Skeletal muscle satellite cell (primary cell): ENCODE data around the gene NTSR1.
A peak's percentile ranks its signal among the peaks of the same experiment; 100 is the strongest.

Experiments used
- H3K27me3 ChIP-seq: 2 replicates; pipeline ENCODE4 v1.7.0; 2013; ENCODE audit warnings: low read length; ENCODE audit not compliant: control insufficient read depth, insufficient read depth
- H3K36me3 ChIP-seq: 2 replicates; pipeline ENCODE4 v1.7.0; 2013; ENCODE audit warnings: mild to moderate bottlenecking, control low read depth, low read length; ENCODE audit not compliant: insufficient read depth
- H3K4me1 ChIP-seq: 2 replicates; pipeline ENCODE4 v1.7.0; 2013; ENCODE audit warnings: low read length; ENCODE audit not compliant: control insufficient read depth, insufficient read depth
- H3K4me2 ChIP-seq: 2 replicates; pipeline ENCODE4 v1.7.0; 2013; ENCODE audit warnings: mild to moderate bottlenecking, low read length
- H3K4me3 ChIP-seq: 2 replicates; pipeline ENCODE4 v1.7.0; 2013; ENCODE audit warnings: low read length
- H3K9ac ChIP-seq: 2 replicates; pipeline ENCODE4 v1.7.0; 2013; ENCODE audit warnings: mild to moderate bottlenecking, low read depth, low read length, moderate library complexity
- H3K9me3 ChIP-seq: replicated peaks from 2 replicates; pipeline ENCODE4 v1.7.0; 2013; ENCODE audit warnings: mild to moderate bottlenecking, control low read depth, low read length

Gene NTSR1

DNA sequence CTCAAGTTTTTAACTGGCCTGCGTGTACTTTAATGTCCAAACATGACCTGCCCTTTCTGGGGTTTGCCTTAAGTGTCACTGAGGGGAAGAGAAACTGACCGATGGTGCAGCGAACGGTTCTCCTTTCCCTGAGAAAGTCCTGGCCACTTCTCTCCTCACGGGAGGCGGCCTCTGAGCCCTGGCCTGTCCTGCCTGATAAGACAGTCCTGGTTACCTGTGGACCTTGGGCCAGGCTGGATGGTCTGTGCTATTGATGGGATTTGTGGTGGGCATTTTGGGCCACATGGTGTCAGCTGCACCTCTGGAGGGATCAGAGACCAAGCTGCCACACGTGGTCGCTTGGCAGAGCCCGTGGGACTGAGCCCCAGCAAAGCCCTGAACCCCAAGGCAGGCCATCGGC lies 11.6 kb upstream of the NTSR1 start:
- Histone ChIP-seq H3K9ac (no peak overlapping the region), H3K4me1 (no peaks in the 10 kb centered on the region), H3K4me3 (no peak overlapping the region), H3K36me3 (no peaks in the 10 kb centered on the region), H3K9me3 (no peaks in the 10 kb centered on the region), H3K27me3 (peaks cover 63% of the 10 kb centered on the region), H3K4me2 (no peak overlapping the region)

DNA sequence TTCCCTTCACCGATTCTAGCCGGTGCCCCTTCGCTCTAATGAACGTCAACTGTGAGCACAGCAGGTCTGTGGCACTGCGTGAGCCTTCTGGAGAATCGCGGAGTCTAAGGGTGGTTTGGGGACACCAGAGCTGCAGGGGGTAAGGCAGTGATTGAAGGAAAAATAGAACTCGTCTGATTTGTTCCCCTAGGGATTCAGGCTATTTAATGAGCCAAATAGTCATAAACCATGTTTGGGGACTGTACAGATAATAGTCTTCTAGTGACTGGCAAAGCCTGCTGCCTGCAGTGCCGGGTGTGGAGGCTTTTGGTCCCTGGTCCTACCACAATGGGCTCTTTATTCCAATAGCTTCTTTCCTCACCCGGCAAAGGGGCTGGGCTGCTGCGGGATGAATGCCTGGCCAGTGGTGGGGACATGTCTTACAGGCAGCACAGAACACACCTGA lies 11.1 kb upstream of the NTSR1 start:
- H3K4me1 ChIP-seq, result no peaks in the 10 kb centered on the region
- H3K4me2 ChIP-seq, result no peak overlapping the region
- no peak overlapping the region for H3K9ac ChIP-seq

DNA sequence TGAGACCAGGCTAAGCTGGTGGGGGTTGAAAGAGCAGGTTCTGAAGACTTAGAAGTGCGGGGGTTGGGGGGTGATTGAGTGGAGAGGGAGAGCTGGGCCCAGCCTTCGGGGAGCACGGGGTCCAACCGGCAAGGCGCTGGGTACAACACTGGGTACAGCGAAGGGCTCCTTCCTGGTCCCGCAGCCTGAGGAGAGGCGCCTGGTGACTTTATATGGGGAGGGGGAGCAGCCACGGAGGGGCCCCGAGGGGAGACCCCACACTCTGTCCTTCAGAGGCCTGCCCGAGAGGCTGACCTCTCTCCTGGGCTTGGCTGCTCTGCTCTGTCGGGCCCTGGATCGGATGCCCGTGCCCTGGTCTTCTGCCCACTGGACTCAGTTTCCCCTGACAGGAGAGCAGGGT lies 10.4 kb upstream of the NTSR1 start:
- Histone ChIP-seq H3K4me2 (no peak overlapping the region), H3K36me3 (no peaks in the 10 kb centered on the region), H3K27me3 (peaks cover 52% of the 10 kb centered on the region), H3K9me3 (no peaks in the 10 kb centered on the region), H3K9ac (no peak overlapping the region), H3K4me1 (peaks cover 4% of the 10 kb centered on the region), H3K4me3 (no peak overlapping the region)

More for the DNA sequence above, 11.1 kb upstream of the NTSR1 start:
- Histone ChIP-seq H3K4me3 (no peak overlapping the region), H3K36me3 (no peaks in the 10 kb centered on the region), H3K9me3 (no peaks in the 10 kb centered on the region), H3K27me3 (peaks cover 59% of the 10 kb centered on the region)

DNA sequence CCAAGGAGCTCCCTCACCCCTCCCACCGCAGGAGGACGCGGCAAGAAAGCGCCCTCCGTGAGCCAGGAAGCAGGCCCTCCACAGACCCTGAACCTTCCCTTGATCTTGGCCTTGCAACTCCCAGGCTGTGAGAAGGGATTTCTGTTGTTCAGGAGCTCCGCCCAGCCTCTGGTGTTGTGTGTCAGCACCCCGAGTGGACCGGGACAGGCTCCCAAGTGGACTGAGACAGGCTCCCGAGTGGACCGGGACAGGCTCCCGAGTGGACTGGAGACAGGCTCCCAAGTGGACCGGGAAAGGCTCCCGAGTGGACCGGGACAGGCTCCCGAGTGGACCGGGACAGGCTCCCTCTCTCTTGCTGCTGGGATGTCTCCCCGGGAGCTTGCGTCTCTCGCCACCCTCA lies 9.3 kb upstream of the NTSR1 start:
- H3K36me3 ChIP-seq, result no peaks in the 10 kb centered on the region
- H3K27me3 ChIP-seq, result peaks cover 42% of the 10 kb centered on the region

DNA sequence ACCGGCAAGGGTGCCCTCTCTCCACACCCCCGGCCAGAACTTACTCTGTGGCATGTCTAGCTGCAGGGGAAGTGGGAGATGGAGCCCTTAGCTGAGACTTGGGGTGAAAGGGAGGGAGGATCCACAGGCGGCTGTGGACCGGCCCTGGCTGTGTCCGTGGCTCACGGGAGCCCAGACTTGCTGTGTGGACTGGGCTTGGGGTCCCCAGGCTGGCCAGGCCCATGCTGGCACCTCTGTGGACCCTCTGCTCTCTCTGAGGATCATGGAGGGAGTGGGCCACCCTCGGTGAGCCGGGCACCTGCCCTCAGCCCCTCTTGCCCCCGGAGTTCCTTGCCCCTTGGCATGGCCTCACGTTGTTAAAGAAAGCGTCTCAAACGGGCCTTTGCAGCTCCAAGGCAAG lies 8.9 kb upstream of the NTSR1 start:
- Histone ChIP-seq H3K9me3 (no peaks in the 10 kb centered on the region), H3K4me3 (no peak overlapping the region), H3K27me3 (peaks cover 37% of the 10 kb centered on the region), H3K36me3 (no peaks in the 10 kb centered on the region), H3K4me1 (peaks cover 18% of the 10 kb centered on the region), H3K9ac (no peak overlapping the region), H3K4me2 (no peak overlapping the region)

More for the DNA sequence above, 9.3 kb upstream of the NTSR1 start:
- no peak overlapping the region for H3K9ac ChIP-seq
- H3K9me3 ChIP-seq, result no peaks in the 10 kb centered on the region
- peaks cover 14% of the 10 kb centered on the region for H3K4me1 ChIP-seq
- no peak overlapping the region for H3K4me2 ChIP-seq
- no peak overlapping the region for H3K4me3 ChIP-seq

DNA sequence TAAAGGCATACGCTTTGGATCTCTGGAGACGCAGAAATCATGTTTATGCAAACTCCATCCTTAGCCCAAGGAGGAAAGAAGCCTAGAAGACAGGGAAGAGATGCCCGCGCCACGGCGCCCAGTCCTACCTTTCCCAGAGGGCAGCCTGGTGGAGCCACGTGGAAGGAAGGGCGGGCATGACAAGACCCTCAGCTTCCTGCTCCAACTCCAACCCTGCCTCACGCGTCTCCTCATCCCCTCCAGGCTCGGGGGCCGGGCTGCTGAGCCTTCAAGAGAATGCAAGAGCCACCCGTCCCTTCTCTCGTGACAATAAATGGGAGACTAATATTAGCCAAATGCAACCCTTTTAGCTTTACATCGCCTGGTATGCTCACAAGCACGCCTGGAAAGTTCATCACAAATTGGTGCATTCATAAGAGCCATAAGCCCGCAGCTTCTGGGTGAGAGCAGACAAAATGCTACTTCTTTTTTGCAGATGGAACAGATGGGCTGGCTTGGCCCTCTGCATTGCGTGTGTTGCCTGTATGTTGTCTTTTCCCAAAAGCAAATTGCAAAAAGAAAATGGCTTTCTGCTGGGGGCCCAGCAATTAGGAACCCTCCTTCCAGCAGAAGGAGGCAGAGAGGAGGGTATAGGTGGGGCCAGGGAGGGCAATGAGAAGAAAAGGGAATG lies 8.2 kb upstream of the NTSR1 start:
- Histone ChIP-seq H3K4me2 (no peak overlapping the region), H3K4me1 (peaks cover 24% of the 10 kb centered on the region), H3K36me3 (no peaks in the 10 kb centered on the region), H3K9ac (no peak overlapping the region), H3K27me3 (peaks cover 31% of the 10 kb centered on the region), H3K9me3 (no peaks in the 10 kb centered on the region), H3K4me3 (no peak overlapping the region)

DNA sequence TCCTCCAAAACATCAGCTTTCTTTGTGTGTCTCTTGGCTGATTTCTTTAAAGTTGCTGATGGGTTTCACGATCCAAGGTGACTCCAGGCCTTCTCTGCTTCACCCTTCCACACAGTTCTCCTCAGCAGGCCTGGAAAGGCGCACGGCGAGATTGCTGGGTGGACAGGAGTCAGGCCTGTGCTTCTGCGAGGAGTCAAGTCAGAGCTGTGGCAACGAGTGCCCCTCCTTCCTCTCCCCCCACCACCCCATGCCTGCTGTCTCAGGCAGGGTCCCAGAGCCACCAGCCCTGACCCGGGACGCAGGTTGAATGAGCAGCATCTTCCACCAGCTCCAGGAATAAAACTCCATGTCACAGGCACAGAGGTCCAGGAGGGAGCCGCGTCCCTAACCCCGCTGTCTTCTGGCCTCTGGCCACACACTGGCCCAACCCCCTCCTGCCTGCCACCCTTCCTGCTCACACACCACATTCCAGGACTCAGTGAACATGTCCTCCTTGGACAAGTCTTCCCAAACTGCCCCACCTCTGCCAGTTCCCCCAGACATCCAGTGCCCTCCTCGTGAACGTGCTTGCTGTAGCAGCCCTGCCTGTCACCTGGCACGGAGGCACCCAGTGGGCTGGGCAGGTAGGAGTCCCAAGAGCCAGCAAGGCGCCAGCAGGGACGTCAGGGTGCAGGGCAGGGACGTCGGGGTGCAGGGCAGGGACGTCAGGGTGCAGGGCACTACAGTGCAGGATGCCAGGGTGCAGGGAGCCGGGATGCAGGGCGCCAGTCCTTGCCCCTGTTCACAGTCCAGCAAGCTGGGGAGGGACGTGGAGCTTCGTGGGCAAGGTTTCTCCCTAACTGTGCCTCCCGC lies 7.2 kb upstream of the NTSR1 start:
- Histone ChIP-seq H3K9me3 (no peaks in the 10 kb centered on the region), H3K4me1 (peaks cover 26% of the 10 kb centered on the region), H3K27me3 (peaks cover 28% of the 10 kb centered on the region), H3K9ac (no peak overlapping the region), H3K4me2 (no peak overlapping the region), H3K4me3 (no peak overlapping the region), H3K36me3 (no peaks in the 10 kb centered on the region)

DNA sequence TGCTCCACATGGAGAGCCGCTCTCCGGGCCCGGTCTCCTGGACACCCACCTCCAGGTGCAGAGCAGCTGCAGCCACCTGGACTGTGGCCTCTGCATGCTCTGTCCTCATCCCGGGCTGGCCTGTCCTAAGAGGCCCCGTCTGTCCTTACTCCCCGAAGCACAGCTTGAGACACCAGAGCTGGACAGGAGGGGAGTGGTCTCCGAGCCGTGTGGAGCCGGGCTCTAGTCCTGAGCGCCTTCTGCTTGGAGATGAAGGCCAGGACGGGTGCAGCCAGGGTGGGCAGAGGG lies 6.7 kb upstream of the NTSR1 start:
- no peaks in the 10 kb centered on the region for H3K9me3 ChIP-seq
- H3K9ac ChIP-seq, result no peak overlapping the region
- no peak overlapping the region for H3K4me3 ChIP-seq
- peaks cover 28% of the 10 kb centered on the region for H3K27me3 ChIP-seq
- H3K4me1 ChIP-seq, result peaks cover 26% of the 10 kb centered on the region
- no peaks in the 10 kb centered on the region for H3K36me3 ChIP-seq
- H3K4me2 ChIP-seq, result no peak overlapping the region

DNA sequence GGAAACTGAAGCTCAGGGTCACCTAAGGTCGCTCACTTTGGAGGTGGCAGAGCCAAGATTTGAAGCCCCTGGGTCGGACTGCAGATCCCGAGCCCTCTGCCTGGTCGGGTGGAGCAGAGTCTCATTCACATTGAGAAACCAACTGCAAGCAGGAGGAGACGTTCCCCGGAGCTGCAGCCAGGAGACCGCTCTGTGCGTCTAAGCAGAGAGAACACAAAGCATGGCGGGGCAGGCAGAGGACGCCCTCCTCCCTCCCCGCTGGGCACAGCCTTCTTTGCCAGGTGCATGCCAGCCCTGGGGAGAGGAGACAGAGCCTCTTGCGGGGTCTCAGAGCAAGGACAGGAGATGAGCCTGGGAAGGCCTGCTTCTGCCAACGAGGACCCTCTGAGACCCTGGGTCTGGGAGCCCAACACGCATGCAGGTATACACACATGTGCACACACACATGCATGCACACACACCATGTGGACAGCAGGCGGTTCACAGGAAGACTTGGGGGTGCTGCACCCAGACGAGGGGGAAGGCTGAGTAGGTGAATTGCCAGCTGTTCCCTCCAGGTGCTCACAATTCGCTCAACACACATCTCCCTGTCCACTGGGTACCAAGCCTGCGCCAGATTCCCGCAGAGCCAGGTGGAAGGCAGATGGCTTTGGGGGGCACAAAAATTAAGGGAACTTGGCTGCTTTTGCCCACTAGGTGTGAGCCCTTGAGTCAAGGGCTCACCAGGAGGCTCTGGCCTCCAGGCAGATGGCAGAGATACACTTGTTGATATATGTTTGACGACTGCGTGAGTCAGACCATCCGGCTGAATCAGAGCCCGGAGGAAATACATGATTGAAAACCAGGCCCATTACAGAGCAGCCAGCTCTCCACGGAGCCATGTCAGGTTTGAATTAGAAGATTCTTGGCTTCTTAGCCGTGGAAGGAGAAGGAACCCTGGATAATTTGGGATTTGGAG lies 5.5 kb upstream of the NTSR1 start:
- Histone ChIP-seq H3K36me3 (no peaks in the 10 kb centered on the region), H3K4me2 (peak overlapping the region; percentile 56), H3K9ac (peak overlapping the region; percentile 27), H3K4me3 (no peak overlapping the region), H3K9me3 (no peaks in the 10 kb centered on the region), H3K4me1 (peaks cover 26% of the 10 kb centered on the region), H3K27me3 (peaks cover 27% of the 10 kb centered on the region)

DNA sequence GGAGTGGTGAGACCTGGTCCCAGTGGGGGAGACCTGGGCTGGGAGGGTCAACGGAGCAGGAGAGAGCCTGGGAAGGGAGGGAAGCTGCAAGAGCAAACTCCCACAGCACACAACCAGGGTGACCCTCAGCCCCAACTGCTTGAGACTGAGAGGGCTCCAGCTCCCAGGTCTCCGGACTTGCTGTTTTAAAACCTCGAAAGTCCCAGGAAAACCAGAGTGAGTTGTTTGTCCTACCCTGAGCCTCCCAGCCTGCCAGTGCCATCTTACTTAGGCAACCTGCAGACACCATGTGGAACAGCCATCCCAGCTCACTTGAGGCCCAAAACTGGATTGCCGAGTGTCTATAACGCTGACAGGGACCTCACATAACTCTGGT lies 4.8 kb upstream of the NTSR1 start:
- Histone ChIP-seq H3K36me3 (no peaks in the 10 kb centered on the region), H3K4me2 (peak overlapping the region; percentile 56), H3K27me3 (peaks cover 34% of the 10 kb centered on the region), H3K4me3 (peak overlapping the region; percentile 6), H3K9ac (peak overlapping the region; percentile 27), H3K9me3 (no peaks in the 10 kb centered on the region), H3K4me1 (peaks cover 26% of the 10 kb centered on the region)

DNA sequence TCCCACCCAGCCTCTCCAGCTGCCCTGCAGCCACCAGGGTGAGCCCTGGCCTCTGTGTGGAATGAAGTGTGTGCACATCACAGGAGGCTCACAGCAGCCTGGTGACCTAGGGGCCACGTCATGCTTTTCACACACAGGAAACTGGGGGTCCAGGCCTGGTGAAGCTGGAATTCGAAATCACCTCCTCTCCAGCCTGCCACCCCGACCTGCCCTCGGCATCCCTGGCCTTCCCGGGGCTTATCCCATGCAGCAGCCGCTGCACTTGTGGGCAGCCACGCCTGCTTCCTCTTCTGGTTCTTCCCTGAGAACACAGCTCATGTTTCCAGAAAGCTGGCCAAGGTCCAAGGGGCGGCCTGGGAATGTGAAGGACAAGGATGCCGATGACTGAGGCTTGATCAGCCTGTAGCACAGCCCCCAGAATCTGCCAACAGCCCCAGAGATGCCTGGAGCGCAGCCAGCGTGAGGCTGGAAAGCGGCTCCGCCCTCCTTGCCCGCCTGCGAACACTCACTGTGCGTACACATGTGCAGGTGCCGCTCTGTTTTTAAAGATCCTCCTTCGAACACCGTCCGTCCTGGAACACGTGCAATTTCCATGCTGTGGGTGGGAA lies 4.2 kb upstream of the NTSR1 start:
- Histone ChIP-seq H3K9ac (no peak overlapping the region), H3K36me3 (no peaks in the 10 kb centered on the region), H3K9me3 (no peaks in the 10 kb centered on the region), H3K4me1 (peaks cover 26% of the 10 kb centered on the region), H3K4me2 (peak overlapping the region; percentile 56), H3K4me3 (peak overlapping the region; percentile 6), H3K27me3 (peaks cover 34% of the 10 kb centered on the region)
